Panc1 (cell line): Measurements from ENCODE around the gene GALNT10. TPM values are rescaled to one million over a fixed set of nuclear protein-coding genes. Genes with fewer than 3 reads are reported as not detected.

ENCODE experiments used
- ATAC-seq: fragments of 200-7000 bp; cut with Tn5 transposase; 2 replicates; pipeline ENCODE4 v1.9.1; 2020; ENCODE audit warnings: mild to moderate bottlenecking, moderate library complexity
- BruUV-seq: library from RNA; stranded (reverse); fragments of 400-500 nt; replicated peaks from 2 replicates; lab custom pipeline; 2021; lab: Mats Ljungman, UMichigan
- CTCF ChIA-PET: fragments of 300-600 bp; sonication (Branson Sonifier 250); formaldehyde crosslinking; loops from one replicate; lab custom pipeline; 2022; ENCODE audit warnings: antibody characterized with exemption; lab: Charles Lee
- POLR2A ChIA-PET: fragments of 300-600 bp; sonication (Branson Sonifier 250); formaldehyde crosslinking; loops from one replicate; lab custom pipeline; 2022; ENCODE audit warnings: antibody characterized with exemption; lab: Charles Lee
- DNase-seq: peaks from one replicate; pipeline ENCODE4 v3.0.0-alpha.2; 2010; ENCODE audit warnings: low read depth, low spot score
- H3K27ac ChIP-seq: 2 replicates; pipeline ENCODE4 v1.5.1; 2011; ENCODE audit warnings: mild to moderate bottlenecking, low read length, inconsistent platforms
- H3K27me3 ChIP-seq: fragments of 200-500 bp; sonication (Bioruptor generic); 2 replicates; pipeline ENCODE4 v1.6.0; 2014; ENCODE audit warnings: low read length, inconsistent platforms; ENCODE audit not compliant: control insufficient read depth, insufficient read depth
- H3K36me3 ChIP-seq: fragments of 200-500 bp; sonication (Bioruptor generic); 2 replicates; pipeline ENCODE4 v1.5.1; 2014; ENCODE audit warnings: inconsistent platforms, mild to moderate bottlenecking, low read length, moderate library complexity; ENCODE audit not compliant: control insufficient read depth, insufficient read depth
- H3K4me1 ChIP-seq: 2 replicates; pipeline ENCODE4 v1.5.1; 2011; ENCODE audit warnings: inconsistent platforms, mild to moderate bottlenecking, low read length, moderate library complexity; ENCODE audit not compliant: control insufficient read depth, insufficient read depth
- H3K4me3 ChIP-seq, 2 experiments: 2 replicates each; pipeline ENCODE4 v1.5.1; 2011 to 2012; ENCODE audit warnings: low read depth in 2 of 2, low read length in 2 of 2, mild to moderate bottlenecking in 2 of 2, inconsistent platforms in 1 of 2, moderate library complexity in 1 of 2
- H3K9me3 ChIP-seq: fragments of 200-500 bp; sonication (Bioruptor generic); 2 replicates; pipeline ENCODE4 v1.5.1; 2014; ENCODE audit warnings: low read depth, mild to moderate bottlenecking, inconsistent platforms, low read length, moderate library complexity; ENCODE audit not compliant: control insufficient read depth, insufficient read depth
- CTCF ChIP-seq: fragments of 450-650 bp; IDR thresholded peaks from 2 replicates; pipeline ENCODE4 v1.5.1; 2017; ENCODE audit warnings: mild to moderate bottlenecking
- POLR2AphosphoS5 ChIP-seq: IDR thresholded peaks from 2 replicates; pipeline ENCODE4 v1.6.1; 2012; ENCODE audit warnings: mild to moderate bottlenecking, low read depth, low read length, moderate library complexity
- SIN3A ChIP-seq: IDR thresholded peaks from 2 replicates; pipeline ENCODE4 v1.6.1; 2012; ENCODE audit warnings: low read depth, mild to moderate bottlenecking, low read length, moderate library complexity, borderline replicate concordance; ENCODE audit not compliant: insufficient read depth
- TCF7L2 ChIP-seq: IDR thresholded peaks from 2 replicates; pipeline ENCODE4 v1.6.1; 2011; ENCODE audit warnings: mild to moderate bottlenecking, low read depth, low read length, inconsistent platforms
- in situ Hi-C: cut with HindIII; loops from 2 replicates; pipeline ENCODE4 v1.10.0; 2016; ENCODE audit warnings: low sequenced_read_pairs, low pct_unique_long_range_greater_than_20kb
- intact Hi-C: fragments of 100-400 bp; cut with micrococcal nuclease; formaldehyde crosslinking; loops from one replicate; pipeline ENCODE4 v1.10.0; 2022; ENCODE audit not compliant: unreplicated experiment
- total RNA-seq: library from RNA; stranded (reverse); gene quantifications from one replicate; pipeline ENCODE4 v1.2.1, GENCODE V29; 2021; ENCODE audit not compliant: unreplicated experiment
- TF ChIP-seq, protein P1 (sequence below), 2 experiments: IDR thresholded peaks; 2 replicates each; pipeline ENCODE4 v1.6.1; 2011 to 2012; ENCODE audit warnings: low read depth in 2 of 2, control low read depth in 1 of 2, low read length in 1 of 2, mild to moderate bottlenecking in 1 of 2, moderate library complexity in 1 of 2; ENCODE audit not compliant: insufficient read depth in 1 of 2

Gene GALNT10
- total RNA-seq, 1 experiment from 2014 or later = 50.5 TPM

DNA sequence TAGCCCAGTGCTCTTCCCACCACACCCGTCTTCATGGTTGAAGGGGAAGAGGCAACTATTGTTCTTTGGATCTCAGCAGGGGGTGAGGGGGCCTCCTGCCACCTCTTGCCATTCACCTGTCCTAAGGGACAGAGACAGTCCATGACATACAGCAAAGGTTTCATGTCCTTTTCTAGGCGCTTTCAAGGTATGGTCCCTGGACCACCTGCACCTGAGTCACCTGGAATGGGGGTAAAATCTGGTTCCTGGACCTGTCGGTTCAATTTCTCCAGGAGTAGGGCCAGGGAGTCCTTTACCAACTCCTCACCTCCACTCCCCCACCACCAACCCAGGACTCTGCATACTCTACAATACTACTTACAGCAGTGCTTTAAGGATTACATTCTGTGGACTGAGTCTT, 221.8 kb downstream of the GALNT10 start:
- no peak for ATAC-seq
- POLR2A ChIA-PET = no interaction called here
- no peak overlapping the region for H3K27ac ChIP-seq
- in situ Hi-C loops = no loop called here
- H3K9me3 ChIP-seq = no peaks in the 10 kb centered on the region
- DNase-seq = no peak
- no TSS peak for BruUV-seq
- H3K36me3 ChIP-seq = no peaks in the 10 kb centered on the region
- intact Hi-C loops = no loop called here
- CTCF ChIA-PET = no interaction called here
- no peaks in the 10 kb centered on the region for H3K4me1 ChIP-seq
- no peak overlapping the region for H3K4me3 ChIP-seq
- no peaks in the 10 kb centered on the region for H3K27me3 ChIP-seq
- TF ChIP-seq POLR2AphosphoS5 (no peak), CTCF (no peak), TCF7L2 (no peak), SIN3A (no peak)
- TF ChIP-seq, protein P1, sequence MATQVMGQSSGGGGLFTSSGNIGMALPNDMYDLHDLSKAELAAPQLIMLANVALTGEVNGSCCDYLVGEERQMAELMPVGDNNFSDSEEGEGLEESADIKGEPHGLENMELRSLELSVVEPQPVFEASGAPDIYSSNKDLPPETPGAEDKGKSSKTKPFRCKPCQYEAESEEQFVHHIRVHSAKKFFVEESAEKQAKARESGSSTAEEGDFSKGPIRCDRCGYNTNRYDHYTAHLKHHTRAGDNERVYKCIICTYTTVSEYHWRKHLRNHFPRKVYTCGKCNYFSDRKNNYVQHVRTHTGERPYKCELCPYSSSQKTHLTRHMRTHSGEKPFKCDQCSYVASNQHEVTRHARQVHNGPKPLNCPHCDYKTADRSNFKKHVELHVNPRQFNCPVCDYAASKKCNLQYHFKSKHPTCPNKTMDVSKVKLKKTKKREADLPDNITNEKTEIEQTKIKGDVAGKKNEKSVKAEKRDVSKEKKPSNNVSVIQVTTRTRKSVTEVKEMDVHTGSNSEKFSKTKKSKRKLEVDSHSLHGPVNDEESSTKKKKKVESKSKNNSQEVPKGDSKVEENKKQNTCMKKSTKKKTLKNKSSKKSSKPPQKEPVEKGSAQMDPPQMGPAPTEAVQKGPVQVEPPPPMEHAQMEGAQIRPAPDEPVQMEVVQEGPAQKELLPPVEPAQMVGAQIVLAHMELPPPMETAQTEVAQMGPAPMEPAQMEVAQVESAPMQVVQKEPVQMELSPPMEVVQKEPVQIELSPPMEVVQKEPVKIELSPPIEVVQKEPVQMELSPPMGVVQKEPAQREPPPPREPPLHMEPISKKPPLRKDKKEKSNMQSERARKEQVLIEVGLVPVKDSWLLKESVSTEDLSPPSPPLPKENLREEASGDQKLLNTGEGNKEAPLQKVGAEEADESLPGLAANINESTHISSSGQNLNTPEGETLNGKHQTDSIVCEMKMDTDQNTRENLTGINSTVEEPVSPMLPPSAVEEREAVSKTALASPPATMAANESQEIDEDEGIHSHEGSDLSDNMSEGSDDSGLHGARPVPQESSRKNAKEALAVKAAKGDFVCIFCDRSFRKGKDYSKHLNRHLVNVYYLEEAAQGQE (IDR thresholded peaks at IDR 0.05; ENCODE audit: insufficient read depth in 1 of 2, low read depth in 2 of 2, low read length in 1 of 2) = no peak

DNA sequence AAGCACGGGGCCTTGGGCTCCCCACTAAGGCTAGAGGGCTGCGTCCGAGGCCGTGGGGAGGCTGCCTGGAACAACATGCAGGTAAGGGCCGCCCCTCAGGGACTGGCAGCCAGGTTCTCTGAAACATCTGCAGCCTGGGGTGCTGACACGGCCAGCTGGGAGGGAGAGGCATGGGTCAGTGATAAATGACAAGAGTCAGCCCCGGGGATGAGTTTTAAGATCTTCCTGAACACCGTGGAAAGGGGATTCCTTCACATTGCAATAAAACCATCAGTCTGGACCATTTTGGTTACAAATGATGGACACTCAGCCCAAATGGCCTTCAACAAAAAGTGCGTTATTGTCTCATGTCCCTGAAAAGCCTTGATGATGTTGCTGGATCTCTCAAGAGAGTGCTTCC, 222.4 kb downstream of the GALNT10 start:
- Histone ChIP-seq H3K9me3 (no peaks in the 10 kb centered on the region), H3K36me3 (no peaks in the 10 kb centered on the region), H3K4me1 (no peaks in the 10 kb centered on the region), H3K27me3 (no peaks in the 10 kb centered on the region), H3K4me3 (no peak overlapping the region), H3K27ac (no peak overlapping the region)
- in situ Hi-C loops = no loop called here
- TF ChIP-seq, protein P1 (IDR thresholded peaks at IDR 0.05; ENCODE audit: insufficient read depth in 1 of 2, low read depth in 2 of 2, low read length in 1 of 2) = no peak
- TF ChIP-seq POLR2AphosphoS5 (no peak), CTCF (no peak)
- BruUV-seq = no TSS peak
- ChIA-PET POLR2A (no interaction called here), CTCF (no interaction called here)
- no peak for ATAC-seq
- no peak for DNase-seq
- intact Hi-C loops = no loop called here
